Activated T-cell treated with anti-CD3 and anti-CD28 coated beads, Interleukin-2, amount 50 U/mL, for 72 hours (primary cell): ENCODE results near the gene ADGRG2. TPM values are rescaled to one million over a fixed set of nuclear protein-coding genes. Genes with fewer than 3 reads are reported as not detected.

Experiments used
- ATAC-seq, 2 donors: fragments of 150-1000 bp; cut with Tn5 transposase; replicated peaks in 1 of 2; 2 replicates each; pipeline ENCODE4 v1.10.0; 2021; ENCODE audit warnings: moderate library complexity in 2 of 2, mild to moderate bottlenecking in 1 of 2
- DNase-seq, 2 donors: peaks; one replicate each; pipeline ENCODE4 v3.0.0; 2021 to 2022; ENCODE audit warnings: mixed read lengths in 1 of 2
- H3K27ac Mint-ChIP-seq: one replicate; pipeline ENCODE4 v1.8.0; 2022; ENCODE audit warnings: mild to moderate bottlenecking, moderate library complexity, mixed read lengths
- H3K27me3 Mint-ChIP-seq: one replicate; pipeline ENCODE4 v1.8.0; 2022; ENCODE audit warnings: low read depth, mixed read lengths
- H3K36me3 Mint-ChIP-seq, 2 donors: one replicate each; pipeline ENCODE4 v1.8.0; 2022; ENCODE audit warnings: mixed read lengths in 2 of 2, mild to moderate bottlenecking in 1 of 2; ENCODE audit not compliant: insufficient read depth in 2 of 2
- H3K4me1 Mint-ChIP-seq: one replicate; pipeline ENCODE4 v1.8.0; 2022; ENCODE audit warnings: low read depth, mixed read lengths
- H3K4me3 Mint-ChIP-seq, 2 donors: one replicate each; pipeline ENCODE4 v1.8.0; 2022; ENCODE audit warnings: mild to moderate bottlenecking in 2 of 2, mixed read lengths in 2 of 2, moderate library complexity in 2 of 2
- H3K9me3 Mint-ChIP-seq, 2 donors: one replicate each; pipeline ENCODE4 v1.8.0; 2022; ENCODE audit warnings: mixed read lengths in 2 of 2
- total RNA-seq, 2 donors: library from RNA; stranded (reverse); gene quantifications; one replicate each; pipeline ENCODE4 v1.2.3, GENCODE V29; 2022

The ADGRG2 gene
- total RNA-seq, 2 donors from 2014 or later, result 0.12 TPM; not detected in 1

DNA sequence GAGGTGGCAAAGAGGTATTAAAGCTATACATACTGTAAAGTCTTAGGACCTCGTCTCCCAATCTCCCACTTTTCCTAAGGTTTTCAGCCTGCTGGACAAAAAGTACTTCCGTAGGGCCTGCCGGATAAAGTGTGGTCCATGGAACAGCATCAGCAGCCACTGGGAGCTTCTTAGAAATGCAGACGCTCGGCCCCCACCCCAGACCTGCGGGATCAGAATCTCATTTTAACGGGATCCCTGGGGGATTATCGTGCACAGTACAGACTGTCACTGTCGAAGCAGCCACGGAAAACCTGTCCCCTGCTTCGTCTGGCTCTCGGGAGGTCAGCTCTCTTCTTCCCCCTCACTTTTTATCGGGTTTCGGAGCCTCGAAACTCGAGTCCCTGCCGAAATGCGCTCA lies 802 bp downstream of the ADGRG2 start:
- H3K36me3 Mint-ChIP-seq, result peaks cover 0 to 1% of the 10 kb centered on the region in 2 donors
- no peak for DNase-seq
- ATAC-seq, result no peak
- no peaks in the 10 kb centered on the region for H3K4me1 Mint-ChIP-seq
- H3K27me3 Mint-ChIP-seq, result peaks cover 65% of the 10 kb centered on the region
- no peak overlapping the region for H3K4me3 Mint-ChIP-seq
- H3K27ac Mint-ChIP-seq, result no peak overlapping the region
- H3K9me3 Mint-ChIP-seq, result no peaks in the 10 kb centered on the region

DNA sequence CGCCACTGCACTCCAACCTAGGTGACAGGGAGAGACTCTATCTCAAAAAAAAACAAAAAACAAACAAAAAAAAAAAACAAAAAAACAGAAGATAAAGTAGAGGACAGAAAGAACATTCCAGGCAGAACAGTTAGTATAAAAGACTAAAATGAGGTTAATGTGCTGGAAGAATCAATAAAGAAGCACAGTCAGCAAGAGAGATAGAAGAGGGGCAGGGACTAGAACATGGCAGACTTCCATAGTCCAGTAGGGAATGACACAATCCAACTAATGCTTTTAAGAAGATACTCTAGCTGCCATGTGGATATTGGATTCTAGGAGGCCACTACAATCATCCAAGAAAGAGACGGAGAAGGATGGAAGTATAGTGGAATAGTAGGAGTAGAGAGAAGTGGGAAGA lies 11.6 kb downstream of the ADGRG2 start:
- DNase-seq, result no peak
- H3K9me3 Mint-ChIP-seq, result no peaks in the 10 kb centered on the region
- H3K36me3 Mint-ChIP-seq, result no peaks in the 10 kb centered on the region
- ATAC-seq, result no peak
- no peak overlapping the region for H3K27ac Mint-ChIP-seq
- H3K4me3 Mint-ChIP-seq, result no peak overlapping the region
- H3K4me1 Mint-ChIP-seq, result no peaks in the 10 kb centered on the region
- peaks cover 52% of the 10 kb centered on the region for H3K27me3 Mint-ChIP-seq

DNA sequence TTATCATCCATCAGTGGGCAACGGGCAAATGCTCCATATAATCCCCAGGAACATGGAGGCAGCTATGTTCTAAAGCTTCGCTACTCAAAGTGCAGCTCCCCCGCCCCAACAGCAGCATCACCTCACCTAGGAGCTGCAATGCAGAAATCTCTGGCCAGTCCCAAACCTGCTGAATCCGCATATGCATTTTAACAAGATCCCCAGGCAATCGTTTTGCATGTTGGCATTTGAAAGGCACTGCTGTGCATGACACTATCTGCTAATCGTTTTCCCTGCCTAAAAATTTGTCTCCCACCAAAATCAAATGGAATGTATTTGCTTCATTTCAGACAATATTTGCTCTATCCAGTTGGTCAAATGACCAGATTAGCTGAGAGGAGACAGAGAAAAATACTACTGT lies 15.2 kb downstream of the ADGRG2 start:
- Mint-ChIP-seq H3K27me3 (peaks cover 49% of the 10 kb centered on the region), H3K27ac (no peak overlapping the region), H3K4me3 (no peak overlapping the region), H3K4me1 (no peaks in the 10 kb centered on the region), H3K36me3 (no peaks in the 10 kb centered on the region), H3K9me3 (no peaks in the 10 kb centered on the region)
- ATAC-seq (no peak), DNase-seq (no peak)

DNA sequence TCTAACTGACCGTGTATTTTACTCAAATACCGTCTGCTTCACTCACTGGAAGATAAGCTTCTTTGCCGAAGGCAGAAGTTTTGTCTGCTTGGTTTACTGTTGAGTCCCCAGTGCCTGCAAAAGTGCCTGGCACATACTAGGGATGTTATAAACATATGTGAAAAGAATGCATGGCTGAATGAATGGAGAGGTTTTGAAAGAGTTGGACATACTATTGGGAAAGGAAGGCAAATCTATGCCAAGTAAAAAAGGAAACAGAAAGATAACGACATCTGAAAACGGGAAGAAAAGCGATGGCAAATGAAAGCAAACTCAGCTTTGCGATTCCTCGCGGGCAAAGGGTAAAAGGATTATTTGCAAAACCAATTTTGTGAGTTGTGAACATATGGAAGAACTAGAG lies 21.7 kb downstream of the ADGRG2 start:
- H3K36me3 Mint-ChIP-seq, result no peaks in the 10 kb centered on the region

DNA sequence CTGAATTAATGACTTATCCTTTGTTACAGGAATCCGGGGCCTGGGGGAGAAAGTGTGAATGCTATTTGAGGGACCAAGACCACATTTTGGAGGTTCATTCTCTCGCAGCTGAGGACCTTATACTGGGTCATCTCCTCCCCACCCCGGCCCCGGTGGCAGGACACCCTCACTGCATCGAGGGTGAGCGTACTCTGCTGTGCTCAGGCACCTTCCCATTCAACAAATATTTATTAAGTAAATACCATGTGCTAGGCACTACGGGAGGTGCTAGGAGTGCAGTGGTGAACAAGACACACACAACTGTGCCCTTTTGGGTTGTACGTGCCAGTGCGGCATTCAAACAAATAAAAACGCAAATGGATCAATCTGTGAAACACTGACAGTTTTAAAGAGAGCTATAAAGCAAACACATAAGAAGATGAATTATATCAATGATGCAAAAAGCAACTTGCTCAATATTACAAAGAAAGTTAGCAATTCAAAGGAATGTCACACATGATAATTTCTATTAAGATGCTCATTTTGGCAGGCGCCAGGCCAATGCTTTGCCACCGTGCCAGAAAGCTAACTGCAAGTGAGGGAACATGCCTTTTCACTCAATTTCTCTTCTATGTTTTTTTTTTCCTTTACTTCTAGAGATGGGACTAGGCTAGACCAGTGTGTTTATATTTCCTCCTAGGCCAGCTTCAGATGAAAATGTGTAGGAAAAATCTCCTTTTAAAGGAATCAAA lies 24.6 kb downstream of the ADGRG2 start:
- Mint-ChIP-seq H3K9me3 (peaks cover 0 to 2% of the 10 kb centered on the region in 2 donors), H3K4me3 (no peak overlapping the region), H3K27ac (no peak overlapping the region), H3K4me1 (no peaks in the 10 kb centered on the region), H3K27me3 (peaks cover 1% of the 10 kb centered on the region), H3K36me3 (no peaks in the 10 kb centered on the region)
- no peak for DNase-seq
- no peak for ATAC-seq

More for the DNA sequence above, 21.7 kb downstream of the ADGRG2 start:
- no peak for DNase-seq
- ATAC-seq, result no peak
- peaks cover 5% of the 10 kb centered on the region for H3K27me3 Mint-ChIP-seq
- H3K9me3 Mint-ChIP-seq, result peaks cover 0 to 2% of the 10 kb centered on the region in 2 donors
- no peak overlapping the region for H3K4me3 Mint-ChIP-seq
- no peak overlapping the region for H3K27ac Mint-ChIP-seq
- H3K4me1 Mint-ChIP-seq, result no peaks in the 10 kb centered on the region

DNA sequence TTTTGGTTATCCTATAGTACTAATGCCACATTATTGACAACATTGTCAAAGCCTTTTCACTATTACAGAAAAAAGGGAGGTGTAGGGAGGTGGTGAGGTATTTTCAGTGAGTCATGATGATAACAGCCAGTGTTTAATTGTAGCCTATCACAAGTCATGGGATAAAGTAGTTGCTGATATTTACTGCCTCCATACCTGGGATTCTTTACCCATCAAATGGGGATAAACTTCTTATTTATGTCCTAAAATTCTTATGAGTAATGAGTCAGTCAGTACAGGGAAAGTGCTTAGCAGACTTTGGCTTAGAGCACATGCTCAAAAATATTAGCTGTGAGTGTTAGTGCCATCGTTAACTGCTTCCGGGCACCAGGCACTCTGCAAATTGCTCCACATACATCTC lies 25.7 kb downstream of the ADGRG2 start:
- ATAC-seq (no peak), DNase-seq (no peak)
- Mint-ChIP-seq H3K27ac (no peak overlapping the region), H3K9me3 (peaks cover 0 to 4% of the 10 kb centered on the region in 2 donors), H3K27me3 (no peaks in the 10 kb centered on the region), H3K36me3 (no peaks in the 10 kb centered on the region), H3K4me3 (no peak overlapping the region), H3K4me1 (no peaks in the 10 kb centered on the region)

DNA sequence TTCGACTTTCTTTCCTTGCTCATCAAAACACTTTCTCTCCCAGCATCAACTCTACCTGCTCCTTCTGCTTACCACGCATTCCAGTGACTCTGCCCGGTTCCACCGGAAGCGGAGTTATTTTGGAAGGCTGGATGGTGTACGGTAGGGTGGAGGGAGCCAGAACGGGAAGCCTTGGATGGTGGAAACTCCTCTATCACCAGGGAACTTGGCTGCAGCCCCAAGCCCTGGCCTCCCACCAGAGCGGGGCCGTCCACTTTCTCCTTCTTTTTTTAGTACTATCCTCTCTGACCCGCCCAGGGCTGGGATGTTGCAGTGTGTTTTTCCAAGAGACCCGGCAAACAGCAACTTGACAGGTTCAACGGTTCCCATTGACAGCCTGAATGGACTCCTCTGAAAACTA lies 27.6 kb downstream of the ADGRG2 start:
- H3K36me3 Mint-ChIP-seq, result peaks cover 2 to 5% of the 10 kb centered on the region in 2 donors

DNA sequence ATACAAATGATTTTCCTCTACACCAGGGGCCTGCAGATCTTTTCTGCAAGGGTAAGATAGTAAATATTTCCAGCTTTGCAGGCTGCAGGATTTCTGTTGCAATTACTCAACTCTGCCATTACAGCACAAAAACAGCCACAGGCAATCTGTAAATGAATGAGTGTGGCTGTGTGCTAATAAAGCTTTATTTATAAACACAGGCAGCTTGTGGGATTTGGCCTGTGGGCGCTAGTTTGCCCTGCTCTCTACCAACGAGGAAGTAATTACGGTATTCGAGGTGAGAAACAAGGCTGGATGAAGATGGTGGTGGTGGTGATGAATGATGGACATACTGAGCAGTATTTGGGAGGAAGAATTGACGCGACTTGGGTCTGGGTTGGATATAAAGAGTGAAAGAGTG lies 30.7 kb downstream of the ADGRG2 start:
- Mint-ChIP-seq H3K4me3 (no peak overlapping the region), H3K27ac (no peak overlapping the region), H3K27me3 (no peaks in the 10 kb centered on the region)

More for the DNA sequence above, 27.6 kb downstream of the ADGRG2 start:
- no peak overlapping the region for H3K27ac Mint-ChIP-seq
- H3K27me3 Mint-ChIP-seq, result no peaks in the 10 kb centered on the region
- no peak for DNase-seq
- no peak overlapping the region for H3K4me3 Mint-ChIP-seq
- no peak for ATAC-seq
- H3K9me3 Mint-ChIP-seq, result peaks cover 8% of the 10 kb centered on the region in 2 donors
- H3K4me1 Mint-ChIP-seq, result no peaks in the 10 kb centered on the region

DNA sequence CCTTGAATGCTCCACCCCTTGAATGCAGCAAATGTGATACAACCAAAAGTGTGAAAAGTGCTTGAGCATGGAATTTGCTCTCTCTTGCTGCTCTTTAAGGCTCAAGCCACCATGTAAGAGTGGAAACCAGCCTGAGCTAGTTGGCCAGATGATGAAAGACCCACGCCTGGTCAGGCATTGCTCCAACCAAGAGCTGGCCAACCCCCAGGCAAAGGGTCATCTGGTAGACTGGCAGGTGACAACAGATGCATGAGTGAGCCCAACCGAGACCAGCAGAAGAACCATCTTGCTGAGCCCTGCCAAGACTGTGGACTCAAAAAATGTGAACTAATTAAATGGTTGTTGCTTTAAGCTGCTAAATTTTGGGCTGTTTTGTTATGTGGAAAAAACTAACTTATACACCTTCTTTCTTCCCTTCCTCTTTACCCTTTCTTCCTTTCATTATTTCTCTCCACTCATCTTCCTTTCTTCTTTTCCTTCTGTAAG lies 32.7 kb downstream of the ADGRG2 start:
- no peaks in the 10 kb centered on the region for H3K4me1 Mint-ChIP-seq
- H3K27ac Mint-ChIP-seq, result no peak overlapping the region
- H3K4me3 Mint-ChIP-seq, result no peak overlapping the region
- DNase-seq, result no peak
- peaks cover 8% of the 10 kb centered on the region in 2 donors for H3K9me3 Mint-ChIP-seq
- H3K27me3 Mint-ChIP-seq, result no peaks in the 10 kb centered on the region
- no peak for ATAC-seq
- peaks cover 2 to 5% of the 10 kb centered on the region in 2 donors for H3K36me3 Mint-ChIP-seq

More for the DNA sequence above, 30.7 kb downstream of the ADGRG2 start:
- ATAC-seq, result no peak
- no peak for DNase-seq
- peaks cover 2 to 5% of the 10 kb centered on the region in 2 donors for H3K36me3 Mint-ChIP-seq
- H3K4me1 Mint-ChIP-seq, result no peaks in the 10 kb centered on the region
- peaks cover 8% of the 10 kb centered on the region in 2 donors for H3K9me3 Mint-ChIP-seq

DNA sequence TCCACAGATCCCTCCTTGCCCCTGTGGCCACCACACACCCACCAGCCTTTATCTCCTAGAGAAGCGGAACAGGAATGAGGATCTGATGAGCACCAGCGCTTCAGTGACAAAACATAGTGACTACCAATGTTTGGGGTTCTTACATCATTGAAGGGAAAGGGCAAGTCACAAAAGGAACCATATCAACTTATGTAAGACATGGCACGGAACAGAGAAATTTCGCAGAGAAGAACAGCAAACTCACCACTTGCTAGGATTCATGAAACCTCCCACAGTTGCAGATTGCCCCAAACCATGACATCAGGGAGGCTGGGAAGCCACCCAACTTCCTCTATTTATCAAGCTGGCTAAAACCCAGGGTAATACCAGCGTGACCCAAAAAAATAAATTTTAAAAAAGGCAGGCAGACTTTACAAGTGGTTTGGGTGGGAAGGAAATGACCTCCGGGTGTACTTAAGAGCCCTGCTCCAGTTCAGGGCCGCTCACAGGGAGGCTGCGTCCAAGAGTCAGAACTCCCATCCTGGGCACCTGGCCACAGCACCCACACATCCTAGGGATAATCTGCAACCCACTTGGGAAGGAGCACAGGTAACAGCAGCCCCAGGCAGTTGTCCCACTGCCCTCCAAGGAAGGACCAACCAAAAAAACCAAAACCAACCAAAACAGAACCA lies 36.0 kb downstream of the ADGRG2 start:
- H3K36me3 Mint-ChIP-seq, result peaks cover 2 to 5% of the 10 kb centered on the region in 2 donors
- no peak overlapping the region for H3K27ac Mint-ChIP-seq
- H3K4me1 Mint-ChIP-seq, result no peaks in the 10 kb centered on the region
- DNase-seq, result no peak
- ATAC-seq, result no peak
- H3K27me3 Mint-ChIP-seq, result peaks cover 6% of the 10 kb centered on the region
- peaks cover 6 to 8% of the 10 kb centered on the region in 2 donors for H3K9me3 Mint-ChIP-seq
- no peak overlapping the region for H3K4me3 Mint-ChIP-seq

DNA sequence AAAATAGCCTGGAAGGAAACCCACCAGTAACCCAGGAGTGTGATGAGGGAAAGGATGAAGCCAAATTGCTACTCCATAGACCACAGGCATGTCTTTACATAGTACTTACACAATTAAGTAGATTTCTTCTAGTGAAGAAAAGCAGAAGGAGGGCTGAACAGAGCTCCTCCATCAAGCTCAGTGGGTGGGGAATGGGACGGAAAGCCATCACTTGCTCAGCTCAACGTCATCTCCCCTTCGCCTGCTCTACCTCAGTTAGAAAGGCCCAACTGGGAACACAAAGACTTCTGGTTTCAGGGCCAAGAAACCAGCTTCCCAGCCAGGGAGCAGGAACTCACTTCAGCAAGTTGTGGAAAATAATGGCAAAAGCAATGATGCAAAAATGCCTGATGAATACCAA lies 36.6 kb downstream of the ADGRG2 start:
- no peak overlapping the region for H3K27ac Mint-ChIP-seq
- H3K36me3 Mint-ChIP-seq, result peaks cover 2 to 3% of the 10 kb centered on the region in 2 donors
- no peak overlapping the region for H3K4me3 Mint-ChIP-seq
- H3K27me3 Mint-ChIP-seq, result peaks cover 6% of the 10 kb centered on the region
- ATAC-seq, result no peak
- no peak for DNase-seq
- H3K4me1 Mint-ChIP-seq, result no peaks in the 10 kb centered on the region
- peaks cover 4 to 5% of the 10 kb centered on the region in 2 donors for H3K9me3 Mint-ChIP-seq

DNA sequence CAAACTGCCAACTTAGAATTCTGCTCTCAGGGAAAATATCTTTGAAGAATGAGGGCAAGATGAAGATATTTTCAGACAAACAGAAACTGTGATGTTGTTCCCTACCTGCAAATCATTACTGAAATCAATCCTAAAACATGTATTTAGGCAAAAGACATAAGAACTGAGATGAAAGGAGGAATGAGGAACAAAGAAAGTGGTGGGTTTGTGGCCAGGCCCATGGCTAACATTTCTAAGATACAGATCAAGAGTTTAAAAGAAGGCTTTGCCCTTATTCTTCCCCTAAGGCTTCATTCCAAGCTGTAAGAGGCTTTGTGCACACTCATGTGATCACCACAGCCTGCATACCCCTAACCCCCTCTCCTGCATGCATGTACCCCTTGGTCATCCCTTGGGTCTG lies 46.5 kb downstream of the ADGRG2 start:
- Mint-ChIP-seq H3K9me3 (peaks cover 0 to 2% of the 10 kb centered on the region in 2 donors), H3K4me3 (no peak overlapping the region)

DNA sequence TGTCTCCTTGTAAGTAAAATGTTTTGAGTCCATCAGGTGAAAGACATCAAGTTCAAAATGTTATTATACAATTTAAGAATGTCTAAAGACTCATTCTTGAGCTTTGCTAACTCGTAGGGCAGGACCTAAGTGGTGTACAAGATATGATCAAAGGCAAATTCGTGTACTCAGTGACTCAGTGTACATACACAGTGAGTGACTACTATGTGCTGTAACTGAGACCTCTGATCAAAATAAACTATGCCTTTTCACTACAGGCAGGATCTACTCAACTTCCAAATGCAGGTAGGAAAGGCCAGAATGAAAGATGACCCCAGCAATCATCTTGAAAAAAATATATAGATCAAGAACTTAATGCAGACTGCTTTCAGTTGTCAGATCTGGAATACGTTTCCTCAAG lies 49.9 kb downstream of the ADGRG2 start:
- H3K9me3 Mint-ChIP-seq, result peaks cover 0 to 2% of the 10 kb centered on the region in 2 donors
- no peak for ATAC-seq

More for the DNA sequence above, 46.5 kb downstream of the ADGRG2 start:
- Mint-ChIP-seq H3K27ac (no peak overlapping the region), H3K4me1 (no peaks in the 10 kb centered on the region), H3K27me3 (no peaks in the 10 kb centered on the region), H3K36me3 (no peaks in the 10 kb centered on the region)
- no peak for DNase-seq
- ATAC-seq, result no peak

More for the DNA sequence above, 49.9 kb downstream of the ADGRG2 start:
- Mint-ChIP-seq H3K4me1 (no peaks in the 10 kb centered on the region), H3K27ac (no peak overlapping the region), H3K4me3 (no peak overlapping the region), H3K36me3 (no peaks in the 10 kb centered on the region), H3K27me3 (no peaks in the 10 kb centered on the region)
- no peak for DNase-seq
